GM19193 (cell line): Measurements from ENCODE around the gene PRKCH.

ENCODE experiments used
- POLR2A ChIP-seq: IDR thresholded peaks from 4 replicates; pipeline ENCODE4 v1.6.1; 2011; ENCODE audit not compliant: insufficient read depth, insufficient read length; ENCODE audit errors: extremely low read depth

PRKCH gene

DNA sequence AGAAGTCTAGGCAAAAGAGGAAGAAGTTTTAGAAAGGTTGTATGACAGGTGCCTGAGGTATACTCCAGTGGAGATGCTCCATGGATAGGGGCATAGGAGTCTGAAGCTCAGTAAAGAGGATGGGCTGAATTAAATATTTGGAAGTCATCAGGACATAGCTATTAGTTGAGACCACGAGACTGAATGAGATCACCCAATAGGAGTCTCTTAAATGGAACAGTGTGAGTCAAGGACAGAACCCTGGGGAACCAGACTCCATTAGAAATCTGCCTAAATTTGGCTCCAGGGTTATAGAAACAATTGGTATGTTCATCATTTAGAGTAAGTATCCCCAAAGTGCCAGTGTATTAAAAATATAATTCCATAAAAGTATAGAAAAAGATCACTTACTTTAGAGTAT lies 172.6 kb downstream of the PRKCH start:
- TF ChIP-seq POLR2A = no peak

DNA sequence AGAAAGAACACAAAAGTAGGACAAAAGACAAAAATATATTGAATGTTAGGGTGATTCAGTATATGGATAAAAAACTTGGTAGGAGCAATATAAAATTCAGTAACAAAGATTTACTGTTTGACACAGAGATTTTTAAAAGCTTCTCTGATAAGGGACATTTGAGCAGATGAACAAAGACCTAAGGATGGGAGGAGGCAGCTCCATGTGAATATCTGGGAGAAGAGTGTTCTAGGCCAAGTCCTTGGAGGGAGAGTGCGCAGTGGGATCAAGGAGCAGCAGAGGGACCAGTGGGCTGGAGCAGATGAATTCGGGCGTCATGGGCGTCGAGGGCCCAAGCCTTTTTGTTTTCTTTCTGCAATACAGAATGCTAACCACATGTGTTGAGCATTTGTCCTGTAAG lies 174.4 kb downstream of the PRKCH start:
- no peak for TF ChIP-seq POLR2A

DNA sequence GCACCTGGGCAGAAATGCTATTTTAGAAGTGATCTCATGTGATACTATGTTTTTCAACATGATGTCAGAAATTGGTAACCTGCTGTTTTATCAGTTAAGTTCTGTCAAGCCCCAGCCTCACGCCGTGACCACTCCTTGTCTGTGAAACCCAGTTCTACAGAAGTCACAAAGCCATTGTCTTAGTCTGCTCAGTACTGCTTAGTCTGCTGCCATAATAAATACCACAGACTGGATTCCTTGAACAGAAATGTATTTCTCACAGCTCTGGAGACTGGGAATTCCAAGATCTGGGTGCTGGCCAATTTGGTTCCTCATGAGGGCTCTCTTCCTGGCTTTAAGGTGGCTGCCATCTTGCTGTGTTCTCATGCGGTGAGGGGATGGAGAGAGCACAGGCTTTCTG lies 176.9 kb downstream of the PRKCH start:
- no peak for TF ChIP-seq POLR2A

DNA sequence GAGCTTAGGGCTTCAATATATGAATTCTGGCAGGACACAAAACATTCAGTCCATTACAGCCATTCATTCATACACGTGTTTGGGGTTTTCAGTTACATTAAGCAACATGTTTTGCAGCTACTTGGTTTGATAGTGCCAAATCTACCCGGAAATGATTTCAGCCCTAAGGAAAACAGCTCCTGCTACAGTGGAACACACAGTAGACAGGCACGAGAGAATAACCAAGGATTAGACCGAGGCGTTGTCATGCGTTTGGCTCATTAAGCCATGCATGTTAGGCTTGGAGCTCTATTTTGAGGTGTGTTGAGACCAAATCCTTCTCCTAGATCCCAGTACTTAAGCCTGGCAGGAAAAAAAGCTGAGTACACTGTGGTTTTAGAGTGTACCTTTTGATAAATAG lies 177.4 kb downstream of the PRKCH start:
- TF ChIP-seq POLR2A = no peak

DNA sequence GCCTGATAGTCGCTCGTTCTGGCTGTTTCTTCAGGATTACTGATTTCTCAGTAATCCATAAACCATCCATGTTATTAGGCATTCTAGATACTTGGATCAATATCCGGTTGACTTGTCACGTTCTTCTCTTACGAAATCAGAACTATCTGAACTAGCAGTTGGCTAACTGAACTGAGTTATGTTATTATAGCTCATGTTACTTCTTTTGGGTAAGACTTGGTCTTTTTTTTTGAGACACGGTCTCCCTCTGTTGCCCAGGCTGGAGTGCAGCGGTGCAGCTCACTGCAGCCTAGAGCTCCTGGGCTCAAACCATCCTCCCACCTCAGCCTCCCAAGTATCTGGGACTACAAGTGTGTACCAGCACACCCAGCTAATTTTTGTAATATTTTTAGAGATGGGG lies 178.6 kb downstream of the PRKCH start:
- no peak for TF ChIP-seq POLR2A

DNA sequence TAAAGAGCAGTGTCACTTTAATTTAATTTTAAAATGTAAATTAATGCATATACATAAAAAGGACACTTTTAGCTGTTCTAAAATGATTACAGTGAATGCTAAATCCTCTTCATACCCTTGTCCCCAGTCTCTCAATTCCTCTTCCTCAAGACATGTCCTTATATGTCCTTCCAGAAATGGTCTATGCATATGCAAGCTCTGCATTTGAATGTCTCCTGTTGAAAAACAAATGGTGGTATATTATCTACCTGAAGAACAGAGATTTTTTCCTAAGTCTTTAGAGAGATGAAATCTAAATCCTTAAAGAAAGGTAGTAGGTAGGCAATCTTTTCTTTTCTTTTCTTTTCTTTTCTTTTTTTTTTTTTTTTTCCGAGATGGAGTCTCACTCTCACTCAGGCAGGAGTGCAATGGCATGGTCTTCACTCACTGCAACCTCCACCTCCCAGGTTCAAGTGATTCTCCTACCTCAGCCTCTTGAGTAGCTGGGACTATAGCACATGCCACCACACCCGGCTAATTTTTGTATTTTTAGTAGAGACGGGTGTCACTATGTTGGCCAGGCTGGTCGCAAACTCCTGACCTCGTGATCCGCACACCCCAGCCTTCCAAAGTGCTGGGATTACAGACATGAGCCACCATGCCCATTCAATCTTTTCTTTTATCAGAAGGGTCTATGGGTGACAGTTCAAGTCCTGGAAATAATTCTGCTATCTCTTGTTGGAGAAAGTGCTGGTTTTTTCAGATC lies 180.5 kb downstream of the PRKCH start:
- TF ChIP-seq POLR2A = no peak

DNA sequence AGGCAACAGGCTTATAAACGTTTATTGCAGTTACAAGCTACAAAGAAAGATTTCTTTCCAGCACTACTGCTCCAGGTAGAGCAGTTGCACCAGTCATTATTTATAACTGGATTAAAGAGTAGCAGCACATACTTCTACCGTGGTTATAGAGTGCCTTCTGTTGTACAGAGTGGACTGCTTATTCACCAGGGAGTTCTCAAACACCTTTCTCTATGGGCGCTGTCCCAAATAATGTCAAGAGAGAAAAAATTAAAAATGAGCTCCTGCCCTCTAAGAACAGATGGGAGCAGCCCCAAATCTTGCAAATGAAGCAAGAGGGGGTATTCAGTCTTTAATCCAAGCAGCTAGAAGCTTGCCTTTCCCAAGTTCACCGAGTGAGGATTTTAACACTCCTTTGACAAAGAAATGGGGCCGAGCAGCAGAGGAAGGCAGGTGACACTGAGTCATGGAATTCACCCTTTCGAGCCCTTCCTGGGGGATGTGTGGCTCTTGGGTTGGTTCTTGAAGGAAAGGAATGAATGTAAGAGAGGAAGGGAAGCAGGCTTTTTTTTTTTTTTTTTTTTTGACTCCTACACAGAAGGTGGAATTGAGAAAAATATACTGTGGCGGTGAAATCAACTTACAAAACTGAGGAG lies 181.2 kb downstream of the PRKCH start:
- no peak for TF ChIP-seq POLR2A

DNA sequence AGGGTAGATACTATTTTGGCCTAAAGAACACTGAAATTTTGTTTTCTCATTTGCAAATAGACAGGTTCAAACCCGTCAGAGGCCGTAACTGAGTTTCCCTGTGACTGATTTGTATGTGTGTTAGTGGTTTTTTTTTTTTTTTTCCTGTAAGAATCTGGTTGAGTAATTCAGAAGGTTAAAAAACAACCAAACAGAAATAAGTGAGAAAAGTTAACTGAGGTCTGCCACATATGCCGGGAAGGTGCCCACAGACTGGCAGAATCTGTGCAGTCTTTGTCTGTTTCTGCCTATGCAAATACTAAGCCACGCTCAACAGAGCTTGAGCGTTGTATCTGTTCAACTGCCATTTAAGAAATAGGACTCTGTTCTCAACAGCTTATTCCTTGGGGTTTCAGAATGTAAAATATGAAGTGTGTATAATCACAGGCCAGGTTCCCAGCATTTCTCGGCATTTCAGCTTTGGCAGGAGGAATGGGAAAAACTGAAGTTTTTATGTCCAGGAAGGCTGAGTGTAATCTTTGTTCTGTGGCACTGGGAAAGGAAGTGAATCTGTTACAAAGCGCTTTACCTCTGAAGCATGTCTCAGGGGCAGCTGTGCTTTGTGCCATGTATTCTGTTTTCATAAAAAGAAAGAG lies 181.9 kb downstream of the PRKCH start:
- no peak for TF ChIP-seq POLR2A

DNA sequence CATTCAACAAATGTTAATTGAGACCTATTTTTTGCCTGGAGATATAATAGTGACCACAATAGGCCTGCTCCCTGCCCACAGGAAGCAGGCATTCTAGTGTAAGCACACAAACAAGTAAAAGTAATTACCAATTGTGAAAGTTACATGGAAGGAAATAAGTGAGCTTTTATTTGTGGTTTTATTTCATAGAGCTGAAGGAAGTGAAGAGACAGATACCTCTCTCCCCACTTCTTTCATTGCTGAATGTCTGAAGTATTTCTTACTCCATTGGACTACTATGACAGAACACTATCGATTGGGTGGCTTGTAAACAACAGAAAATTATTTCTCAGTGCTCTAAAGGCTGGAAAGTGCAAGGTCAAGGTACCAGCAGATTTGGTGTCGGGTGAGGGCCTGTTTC lies 183.5 kb downstream of the PRKCH start:
- no peak for TF ChIP-seq POLR2A

DNA sequence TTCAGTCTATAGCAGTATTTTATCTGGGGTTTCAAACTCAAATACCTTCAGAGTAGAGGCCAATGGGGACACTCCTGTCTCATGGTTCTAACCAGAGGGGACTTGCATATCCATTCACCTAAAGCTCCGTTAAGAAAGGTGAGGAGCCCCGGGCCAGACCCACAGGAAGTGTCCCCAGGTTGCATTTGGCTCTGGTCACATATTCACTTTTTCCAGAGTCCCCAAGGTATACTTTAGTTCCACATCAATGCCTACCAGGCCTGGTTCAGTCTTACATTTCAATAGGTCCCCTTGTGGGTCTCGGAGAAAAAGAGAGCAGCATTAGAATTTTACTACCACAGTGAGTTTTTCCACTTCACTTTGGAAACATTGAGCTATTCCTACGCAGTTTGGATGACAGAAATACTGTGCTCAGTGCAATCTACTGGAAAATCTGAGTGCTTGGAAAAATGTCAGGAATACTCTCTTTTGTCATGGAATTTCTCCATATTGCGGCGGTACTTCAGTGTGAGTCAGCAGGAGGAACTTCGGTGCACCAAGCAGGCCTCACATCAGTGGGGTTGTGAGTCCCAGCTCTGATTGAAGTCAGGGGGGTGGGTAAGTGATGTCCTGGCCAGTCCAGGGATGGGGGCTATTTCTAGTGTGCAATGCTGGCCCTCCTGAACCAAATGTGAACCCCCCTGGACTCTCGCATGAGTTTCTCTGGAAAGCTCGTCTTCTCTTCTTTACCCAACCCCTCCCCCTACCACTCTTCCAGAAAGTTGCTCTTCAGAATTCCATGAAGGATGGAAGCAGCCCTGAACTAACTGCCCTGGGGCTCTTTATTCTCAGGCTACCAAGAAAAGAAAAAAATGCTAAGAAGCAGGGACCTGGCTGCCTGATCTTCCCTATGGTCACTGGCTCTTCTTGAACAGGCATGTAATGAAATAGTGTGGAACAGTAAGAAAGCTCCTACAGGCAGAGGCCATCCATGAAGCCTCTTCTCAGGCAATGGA lies 184.7 kb downstream of the PRKCH start:
- no peak for TF ChIP-seq POLR2A

DNA sequence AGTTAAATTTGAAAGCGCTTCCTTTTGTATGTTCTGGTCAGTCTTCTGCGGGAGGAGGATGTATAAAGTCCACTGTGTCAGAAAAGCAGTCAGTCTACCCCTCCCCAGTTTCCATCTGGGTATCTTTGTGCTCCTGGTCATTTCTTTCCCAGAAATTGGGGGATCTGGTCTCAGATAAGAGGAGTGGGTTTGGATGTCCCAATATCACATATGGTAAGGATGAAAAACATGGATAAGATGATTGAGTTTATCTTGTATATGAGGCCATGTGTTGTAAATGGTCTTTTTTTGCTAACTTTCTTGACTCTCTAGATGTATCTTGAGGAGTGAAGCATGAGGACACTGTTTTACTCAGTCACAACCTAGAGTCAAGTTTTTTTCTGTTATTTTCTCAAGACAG lies 187.1 kb downstream of the PRKCH start:
- no peak for TF ChIP-seq POLR2A

DNA sequence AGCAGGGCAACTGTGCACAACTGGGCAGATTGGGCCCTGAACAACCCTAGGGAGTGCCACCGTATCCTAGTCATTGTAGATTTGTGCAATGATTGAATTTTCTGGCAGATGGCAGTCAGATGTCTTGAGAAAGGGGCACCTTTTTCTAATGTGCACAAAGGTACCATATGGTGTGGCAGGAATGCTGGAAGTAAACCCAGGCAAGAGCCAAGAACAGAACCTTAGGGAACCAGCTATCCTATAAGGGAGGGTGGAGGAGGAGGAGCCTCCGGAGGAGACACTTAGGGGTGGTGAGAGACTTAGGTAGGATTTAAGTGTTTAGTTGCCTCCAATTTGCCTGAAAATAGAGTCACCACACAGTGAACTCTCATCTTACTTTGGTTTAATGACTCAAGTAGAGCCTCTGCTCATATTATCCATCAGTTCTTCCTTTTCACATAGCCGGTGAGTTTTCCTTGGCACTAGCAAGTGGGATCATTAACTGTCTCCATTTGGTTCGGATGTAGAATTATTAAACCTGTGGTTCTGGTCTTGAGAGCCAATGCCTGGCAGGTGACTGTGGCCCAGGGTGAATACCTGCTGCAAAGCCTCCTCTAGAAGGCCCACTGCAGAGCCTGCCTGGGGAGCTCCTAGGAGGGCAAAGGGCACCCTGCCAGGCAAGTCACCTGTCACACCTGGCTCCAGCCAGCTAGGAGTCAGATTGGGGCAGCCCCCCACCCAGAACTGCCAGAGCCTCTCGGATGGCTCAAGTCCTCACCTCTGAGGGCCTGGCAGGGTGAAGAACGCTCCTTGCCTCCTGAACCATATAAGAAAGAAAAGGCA lies 189.6 kb downstream of the PRKCH start:
- no peak for TF ChIP-seq POLR2A

DNA sequence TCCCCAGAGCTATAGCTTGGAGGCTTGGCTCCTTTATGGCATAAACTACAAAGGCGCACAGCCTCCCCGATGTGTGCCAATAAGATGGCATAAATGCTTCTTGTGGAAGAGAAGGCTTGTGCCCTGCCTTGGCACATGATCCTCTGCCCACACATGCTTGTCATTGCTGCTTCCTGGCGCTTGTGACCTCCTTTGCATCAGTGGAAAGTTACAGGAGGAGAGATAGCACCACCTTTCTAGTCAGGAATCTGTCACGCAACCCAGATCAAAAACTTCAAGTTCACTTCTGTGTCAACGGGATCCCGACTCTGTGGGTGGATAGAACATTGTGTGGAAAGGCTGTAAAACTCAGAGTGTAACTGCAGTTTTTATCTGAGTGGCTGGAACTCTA lies 190.2 kb downstream of the PRKCH start:
- TF ChIP-seq POLR2A = no peak
